ENCODE results near the gene CCDC66.
"Not testable (repeated sequence)": the region's sequence is repeated elsewhere in the genome, so short reads cannot be mapped to it uniquely, and the experiment has no call there.

The CCDC66 gene

DNA sequence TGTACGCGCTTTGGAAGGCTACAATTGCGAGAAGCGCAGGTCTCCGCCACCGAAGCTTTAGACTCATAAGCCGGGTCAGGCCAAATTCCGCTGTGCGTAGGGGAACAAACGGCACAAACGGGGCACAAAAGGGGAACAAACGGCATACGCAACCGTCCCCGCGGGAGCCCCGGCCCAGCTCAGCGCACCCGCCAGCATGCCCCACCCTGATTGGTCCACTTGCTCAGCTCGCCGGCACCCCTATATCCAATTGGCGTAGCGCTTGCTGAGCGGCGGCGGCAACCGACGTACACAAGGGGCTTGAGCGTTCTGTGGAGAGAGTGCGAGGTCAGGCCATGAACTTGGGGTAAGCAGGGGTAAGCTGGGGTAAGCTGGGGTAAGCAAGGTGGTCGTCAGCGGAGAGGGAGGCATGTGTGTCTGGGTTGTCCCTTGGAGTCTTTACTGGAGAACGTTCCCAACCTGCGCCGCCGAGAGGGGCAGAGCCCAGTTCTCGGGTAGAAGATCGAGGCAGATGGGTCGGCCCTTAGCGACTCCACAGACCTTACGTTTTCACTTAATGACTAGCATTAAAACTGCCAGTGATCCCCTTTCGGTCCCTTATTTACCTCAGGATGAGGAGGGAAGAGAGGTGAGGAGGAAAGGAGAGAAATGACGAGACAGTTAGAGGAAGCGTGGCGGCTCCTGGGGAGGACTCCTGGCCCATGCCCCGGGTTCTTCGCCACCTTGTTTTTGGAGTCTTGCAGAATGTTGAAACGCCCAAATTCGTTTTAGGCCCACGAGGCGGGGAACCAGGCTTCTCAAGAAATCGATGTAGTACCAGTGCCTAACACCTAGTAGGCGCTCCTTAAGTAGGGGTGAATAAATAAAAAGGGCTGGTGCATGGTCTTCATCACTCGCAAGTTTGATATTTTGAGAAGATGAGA lies at the start of gene CCDC66:
Gene CCDC66, plus strand, starts transcription at position 268 of the 923 bp plus-strand sequence. Its CDS starts 68 bp downstream, at position 336.
- DNase-seq (ENCODE audit: low read depth) = peak; percentile 97
- Histone ChIP-seq H3K36me3 (ENCODE audit: control insufficient read depth, insufficient read depth, low read length, severe bottlenecking) (peaks cover 18% of the 10 kb centered on the region), H3K4me1 (ENCODE audit: control insufficient read depth, insufficient read depth, low read length) (peaks cover 14% of the 10 kb centered on the region), H3K9ac (ENCODE audit: low read length) (peak within 1 kb of the TSS; percentile 88), H3K9me3 (ENCODE audit: control insufficient read depth, low read length) (no peaks in the 10 kb centered on the region), H3K27me3 (replicated peaks; ENCODE audit: control insufficient read depth, insufficient read depth, low read length) (peaks cover 6% of the 10 kb centered on the region), H3K4me3 (ENCODE audit: low read length) (peak within 1 kb of the TSS; percentile 94)

DNA sequence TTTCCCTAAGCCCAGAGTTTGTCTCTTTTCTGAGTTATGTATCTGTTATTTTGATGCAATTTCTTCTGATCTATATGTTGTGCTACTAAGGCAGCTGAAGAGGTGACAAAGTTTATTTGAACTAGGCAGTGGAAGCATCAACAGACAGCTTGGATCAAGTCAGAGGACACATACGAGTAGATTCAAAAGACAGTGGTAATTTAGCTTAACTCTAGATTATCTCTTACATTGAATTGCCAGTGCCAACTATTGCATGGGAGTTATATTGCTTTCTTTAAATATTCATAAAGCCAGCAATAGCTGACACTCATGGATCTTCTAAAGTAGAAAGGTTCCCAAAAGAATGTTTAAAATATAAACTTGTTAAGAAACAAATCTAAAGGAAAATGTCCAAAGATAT lies 37.3 kb upstream of the CCDC66 start:
- H3K27me3 ChIP-seq (replicated peaks; ENCODE audit: control insufficient read depth, insufficient read depth, low read length) = peaks cover 21% of the 10 kb centered on the region
- no peak overlapping the region for H3K4me3 ChIP-seq (ENCODE audit: low read length)
- H3K9me3 ChIP-seq (ENCODE audit: control insufficient read depth, low read length) = no peaks in the 10 kb centered on the region
- H3K36me3 ChIP-seq (ENCODE audit: control insufficient read depth, insufficient read depth, low read length, severe bottlenecking) = no peaks in the 10 kb centered on the region
- H3K9ac ChIP-seq (ENCODE audit: low read length) = no peak overlapping the region
- no peak for DNase-seq (ENCODE audit: low read depth)
- H3K4me1 ChIP-seq (ENCODE audit: control insufficient read depth, insufficient read depth, low read length) = no peaks in the 10 kb centered on the region

DNA sequence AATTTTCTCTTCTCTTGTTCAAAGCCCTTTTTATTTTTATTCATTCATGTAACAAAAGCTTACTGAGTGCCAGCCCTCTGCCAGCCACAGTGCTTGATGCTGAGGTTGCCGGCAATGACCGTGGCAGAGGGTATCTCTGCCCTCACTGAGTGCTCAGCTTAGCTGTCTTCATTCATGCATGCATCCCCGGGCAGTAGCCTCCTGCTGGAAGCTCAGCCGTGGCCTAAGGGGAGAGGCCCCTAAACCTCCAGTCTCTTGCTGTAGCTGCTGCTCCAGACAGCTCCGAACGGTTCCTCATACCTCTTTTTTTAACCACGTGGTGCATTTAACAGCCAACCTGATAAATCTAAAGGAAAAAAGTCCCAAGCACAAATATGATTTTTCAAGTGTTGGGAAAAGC lies 34.6 kb upstream of the CCDC66 start:
- no peaks in the 10 kb centered on the region for H3K4me1 ChIP-seq (ENCODE audit: control insufficient read depth, insufficient read depth, low read length)
- no peak overlapping the region for H3K9ac ChIP-seq (ENCODE audit: low read length)
- peaks cover 31% of the 10 kb centered on the region for H3K27me3 ChIP-seq (replicated peaks; ENCODE audit: control insufficient read depth, insufficient read depth, low read length)
- no peak overlapping the region for H3K4me3 ChIP-seq (ENCODE audit: low read length)
- H3K9me3 ChIP-seq (ENCODE audit: control insufficient read depth, low read length) = no peaks in the 10 kb centered on the region
- no peaks in the 10 kb centered on the region for H3K36me3 ChIP-seq (ENCODE audit: control insufficient read depth, insufficient read depth, low read length, severe bottlenecking)
- no peak for DNase-seq (ENCODE audit: low read depth)

DNA sequence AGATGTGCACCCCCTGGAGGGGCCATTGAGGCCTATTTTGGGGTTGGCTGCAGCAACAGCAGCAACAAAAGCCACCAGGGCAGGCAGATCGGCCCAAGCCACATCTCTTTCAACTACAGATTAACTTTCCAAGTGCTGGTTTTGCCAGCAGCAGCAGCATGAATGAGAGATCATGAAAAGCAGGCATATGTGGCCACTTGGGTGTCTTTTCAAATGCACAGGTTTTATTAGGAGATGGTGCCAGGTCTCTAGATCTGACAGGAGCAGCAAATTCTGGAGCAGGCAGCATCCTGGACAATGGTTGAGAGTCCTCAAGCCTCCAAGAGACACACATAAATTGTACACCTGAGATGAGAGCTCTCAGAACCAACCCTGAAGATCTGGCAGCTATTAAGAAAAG lies 31.7 kb upstream of the CCDC66 start:
- Histone ChIP-seq H3K27me3 (replicated peaks; ENCODE audit: control insufficient read depth, insufficient read depth, low read length) (peaks cover 33% of the 10 kb centered on the region), H3K9me3 (ENCODE audit: control insufficient read depth, low read length) (no peaks in the 10 kb centered on the region), H3K4me1 (ENCODE audit: control insufficient read depth, insufficient read depth, low read length) (no peaks in the 10 kb centered on the region), H3K9ac (ENCODE audit: low read length) (no peak overlapping the region), H3K4me3 (ENCODE audit: low read length) (no peak overlapping the region), H3K36me3 (ENCODE audit: control insufficient read depth, insufficient read depth, low read length, severe bottlenecking) (no peaks in the 10 kb centered on the region)
- no peak for DNase-seq (ENCODE audit: low read depth)

DNA sequence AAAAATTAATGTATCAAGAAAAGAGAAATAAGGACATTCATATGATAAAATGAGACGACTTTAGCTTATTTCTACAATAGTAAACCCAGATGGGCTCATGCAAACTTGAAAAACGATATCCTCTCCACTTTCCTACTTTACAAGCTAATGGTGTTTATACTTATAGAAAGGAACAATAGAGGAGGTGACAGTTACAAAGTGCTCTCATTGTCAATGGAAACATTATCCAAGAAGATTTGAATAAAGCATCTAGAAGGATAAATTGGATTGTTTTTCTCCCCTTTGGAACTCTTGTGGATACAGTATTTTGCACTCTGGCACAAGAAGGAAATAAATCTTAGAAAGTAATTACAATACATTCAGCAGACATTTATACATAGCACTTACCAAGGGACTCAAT lies 20.2 kb upstream of the CCDC66 start:
- Histone ChIP-seq H3K4me3 (ENCODE audit: low read length) (no peak overlapping the region), H3K9me3 (ENCODE audit: control insufficient read depth, low read length) (no peaks in the 10 kb centered on the region), H3K4me1 (ENCODE audit: control insufficient read depth, insufficient read depth, low read length) (no peaks in the 10 kb centered on the region), H3K9ac (ENCODE audit: low read length) (no peak overlapping the region), H3K36me3 (ENCODE audit: control insufficient read depth, insufficient read depth, low read length, severe bottlenecking) (no peaks in the 10 kb centered on the region), H3K27me3 (replicated peaks; ENCODE audit: control insufficient read depth, insufficient read depth, low read length) (no peaks in the 10 kb centered on the region)
- no peak for DNase-seq (ENCODE audit: low read depth)

DNA sequence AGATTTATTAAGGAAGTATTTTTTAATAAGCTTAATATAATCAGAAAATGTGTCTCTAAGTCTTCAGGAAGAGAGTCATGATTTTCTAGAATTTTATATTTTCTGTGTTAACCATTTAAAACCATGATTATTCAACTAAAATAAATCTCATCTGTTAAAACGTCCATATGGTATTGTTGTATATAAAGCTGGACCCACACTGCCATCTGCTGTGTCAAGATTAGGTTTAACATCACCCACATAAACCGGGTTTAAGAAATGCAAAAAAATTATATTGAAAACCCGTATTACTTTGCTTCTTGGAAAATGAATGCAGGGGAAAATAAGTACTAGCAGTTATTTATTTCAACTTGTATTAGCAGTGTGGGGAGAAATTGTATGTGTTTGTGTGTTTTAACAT lies 9.5 kb upstream of the CCDC66 start:
- Histone ChIP-seq H3K9me3 (ENCODE audit: control insufficient read depth, low read length) (no peaks in the 10 kb centered on the region), H3K9ac (ENCODE audit: low read length) (no peak overlapping the region), H3K4me3 (ENCODE audit: low read length) (no peak overlapping the region), H3K4me1 (ENCODE audit: control insufficient read depth, insufficient read depth, low read length) (no peaks in the 10 kb centered on the region), H3K27me3 (replicated peaks; ENCODE audit: control insufficient read depth, insufficient read depth, low read length) (peaks cover 13% of the 10 kb centered on the region), H3K36me3 (ENCODE audit: control insufficient read depth, insufficient read depth, low read length, severe bottlenecking) (no peaks in the 10 kb centered on the region)
- peak; percentile 36 for DNase-seq (ENCODE audit: low read depth)

DNA sequence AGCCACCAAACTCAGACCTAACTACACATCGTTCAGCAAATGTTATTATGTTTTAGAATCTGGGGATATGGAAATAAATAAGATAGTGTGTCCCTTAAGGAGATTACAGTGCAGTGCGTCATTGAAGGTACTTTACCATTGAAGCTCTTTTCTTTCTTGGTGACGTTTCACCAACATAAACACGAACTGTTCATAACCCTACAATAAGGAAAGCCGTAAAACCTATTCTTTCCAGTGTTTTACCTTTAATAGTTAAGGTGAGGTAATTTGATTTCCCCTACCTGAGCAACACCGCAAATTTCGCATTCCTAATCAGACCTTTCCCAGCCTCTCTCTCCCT lies 826 bp downstream of the CCDC66 start:
- Histone ChIP-seq H3K4me3 (ENCODE audit: low read length) (peak overlapping the region; percentile 94), H3K27me3 (replicated peaks; ENCODE audit: control insufficient read depth, insufficient read depth, low read length) (peaks cover 6% of the 10 kb centered on the region), H3K9ac (ENCODE audit: low read length) (peak overlapping the region; percentile 88), H3K4me1 (ENCODE audit: control insufficient read depth, insufficient read depth, low read length) (peaks cover 14% of the 10 kb centered on the region), H3K36me3 (ENCODE audit: control insufficient read depth, insufficient read depth, low read length, severe bottlenecking) (peaks cover 20% of the 10 kb centered on the region), H3K9me3 (ENCODE audit: control insufficient read depth, low read length) (no peaks in the 10 kb centered on the region)
- DNase-seq (ENCODE audit: low read depth) = no peak

DNA sequence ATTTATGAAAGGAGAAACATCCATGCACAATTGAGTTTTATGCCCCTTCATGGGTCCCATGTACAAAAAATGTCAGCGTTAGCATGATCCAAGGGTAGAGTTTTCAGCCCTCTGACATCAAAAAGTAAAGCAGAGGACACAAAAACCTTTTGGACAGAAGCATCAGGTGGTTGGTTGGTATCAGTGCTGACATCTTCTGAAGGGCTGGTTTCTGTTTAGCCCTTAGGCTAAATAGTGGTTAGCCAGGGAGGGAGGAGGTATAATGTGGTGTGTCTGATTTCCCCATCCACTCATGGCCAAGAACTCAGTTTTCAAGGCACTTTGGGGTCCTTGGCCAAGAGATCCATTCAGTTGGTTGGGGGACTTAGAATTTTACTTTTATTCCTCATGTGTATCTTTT lies 16.5 kb downstream of the CCDC66 start:
- no peak for DNase-seq (ENCODE audit: low read depth)
- Histone ChIP-seq H3K36me3 (ENCODE audit: control insufficient read depth, insufficient read depth, low read length, severe bottlenecking) (peaks cover 53% of the 10 kb centered on the region), H3K9ac (ENCODE audit: low read length) (no peak overlapping the region)

DNA sequence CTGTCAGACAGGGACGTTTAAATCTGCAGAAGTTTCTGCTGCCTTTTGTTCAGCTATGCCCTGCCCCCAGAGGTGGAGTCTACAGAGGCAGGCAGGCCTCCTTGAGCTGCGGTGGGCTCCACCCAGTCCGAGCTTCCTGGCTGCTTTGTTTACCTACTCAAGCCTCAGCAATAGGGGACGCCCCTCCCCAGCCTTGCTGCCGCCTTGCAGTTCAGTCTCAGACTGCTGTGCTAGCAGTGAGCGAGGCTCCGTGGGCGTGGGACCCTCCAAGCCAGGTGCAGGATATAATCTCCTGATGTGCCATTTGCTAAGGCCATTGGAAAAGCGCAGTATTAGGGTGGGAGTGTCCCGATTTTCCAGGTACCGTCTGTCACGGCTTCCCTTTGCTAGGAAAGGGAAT lies 25.0 kb downstream of the CCDC66 start:
- not testable (repeated sequence) for H3K36me3 ChIP-seq (ENCODE audit: control insufficient read depth, insufficient read depth, low read length, severe bottlenecking); H3K4me1 ChIP-seq (ENCODE audit: control insufficient read depth, insufficient read depth, low read length); DNase-seq (ENCODE audit: low read depth); H3K9me3 ChIP-seq (ENCODE audit: control insufficient read depth, low read length); H3K4me3 ChIP-seq (ENCODE audit: low read length); H3K9ac ChIP-seq (ENCODE audit: low read length); H3K27me3 ChIP-seq (replicated peaks; ENCODE audit: control insufficient read depth, insufficient read depth, low read length)

More for the DNA sequence above, 16.5 kb downstream of the CCDC66 start:
- Histone ChIP-seq H3K27me3 (replicated peaks; ENCODE audit: control insufficient read depth, insufficient read depth, low read length) (no peaks in the 10 kb centered on the region), H3K9me3 (ENCODE audit: control insufficient read depth, low read length) (no peaks in the 10 kb centered on the region), H3K4me3 (ENCODE audit: low read length) (no peak overlapping the region), H3K4me1 (ENCODE audit: control insufficient read depth, insufficient read depth, low read length) (peaks cover 10% of the 10 kb centered on the region)

DNA sequence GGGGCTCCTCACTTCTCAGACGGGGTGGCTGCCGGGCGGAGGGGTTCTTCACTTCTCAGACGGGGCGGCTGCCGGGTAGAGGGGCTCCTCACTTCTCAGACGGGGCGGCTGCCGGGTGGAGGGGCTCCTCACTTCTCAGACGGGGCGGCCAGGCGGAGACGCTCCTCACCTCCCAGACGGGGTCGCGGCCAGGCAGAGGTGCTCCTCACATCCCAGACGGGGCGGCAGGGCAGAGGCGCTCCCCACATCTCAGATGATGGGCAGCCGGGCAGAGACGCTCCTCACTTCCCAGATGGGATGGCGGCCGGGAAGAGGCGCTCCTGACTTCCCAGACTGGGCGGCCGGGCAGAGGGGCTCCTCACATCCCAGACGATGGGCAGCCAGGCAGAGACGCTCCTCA lies 27.3 kb downstream of the CCDC66 start:
- not testable (repeated sequence) for H3K9me3 ChIP-seq (ENCODE audit: control insufficient read depth, low read length); H3K36me3 ChIP-seq (ENCODE audit: control insufficient read depth, insufficient read depth, low read length, severe bottlenecking); H3K4me3 ChIP-seq (ENCODE audit: low read length); H3K9ac ChIP-seq (ENCODE audit: low read length); H3K27me3 ChIP-seq (replicated peaks; ENCODE audit: control insufficient read depth, insufficient read depth, low read length); H3K4me1 ChIP-seq (ENCODE audit: control insufficient read depth, insufficient read depth, low read length); DNase-seq (ENCODE audit: low read depth)

DNA sequence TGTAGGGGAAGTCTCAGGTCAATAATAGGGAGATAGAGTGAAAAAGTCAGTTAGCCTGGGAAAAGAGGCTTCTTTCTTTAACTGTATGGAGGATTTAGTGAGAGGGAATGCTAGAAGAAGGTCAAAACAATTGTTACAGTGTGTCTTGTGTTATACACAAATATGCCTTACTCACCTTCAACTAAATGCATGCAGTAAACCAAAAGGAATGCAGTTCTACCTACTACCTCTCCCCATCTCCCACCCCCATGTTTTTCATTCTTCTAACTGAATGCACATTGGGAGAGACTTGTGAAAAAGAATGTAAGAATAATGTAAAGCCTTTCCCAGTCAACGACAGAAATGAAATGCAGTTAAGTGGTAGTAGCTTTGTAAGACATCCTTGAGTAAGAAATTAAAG lies 33.8 kb downstream of the CCDC66 start:
- H3K36me3 ChIP-seq (ENCODE audit: control insufficient read depth, insufficient read depth, low read length, severe bottlenecking) = peaks cover 21% of the 10 kb centered on the region
- H3K4me3 ChIP-seq (ENCODE audit: low read length) = no peak overlapping the region
- peak; percentile 4 for DNase-seq (ENCODE audit: low read depth)
- no peaks in the 10 kb centered on the region for H3K9me3 ChIP-seq (ENCODE audit: control insufficient read depth, low read length)
- no peaks in the 10 kb centered on the region for H3K27me3 ChIP-seq (replicated peaks; ENCODE audit: control insufficient read depth, insufficient read depth, low read length)
- H3K4me1 ChIP-seq (ENCODE audit: control insufficient read depth, insufficient read depth, low read length) = peaks cover 20% of the 10 kb centered on the region
- no peak overlapping the region for H3K9ac ChIP-seq (ENCODE audit: low read length)

DNA sequence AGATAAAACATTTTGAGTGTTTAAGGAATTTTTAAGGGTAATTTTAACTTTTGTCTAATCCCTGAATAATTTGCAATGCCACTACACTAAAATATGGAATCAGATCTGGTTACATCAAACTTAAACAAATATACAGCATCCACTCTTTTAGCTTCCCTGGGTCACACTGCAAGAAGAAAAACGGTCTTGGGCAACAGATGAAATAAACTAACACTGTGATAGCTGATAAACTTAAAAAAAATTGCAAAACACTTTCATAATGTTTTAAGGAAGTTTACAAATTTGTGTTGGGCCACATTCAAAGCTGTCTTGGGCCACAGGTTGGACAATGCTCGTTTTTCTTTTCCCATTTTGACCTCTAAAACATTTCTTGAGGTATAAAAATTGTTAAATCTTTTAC lies 34.3 kb downstream of the CCDC66 start:
- Histone ChIP-seq H3K9ac (ENCODE audit: low read length) (no peak overlapping the region), H3K4me3 (ENCODE audit: low read length) (no peak overlapping the region), H3K9me3 (ENCODE audit: control insufficient read depth, low read length) (no peaks in the 10 kb centered on the region), H3K36me3 (ENCODE audit: control insufficient read depth, insufficient read depth, low read length, severe bottlenecking) (peaks cover 21% of the 10 kb centered on the region), H3K27me3 (replicated peaks; ENCODE audit: control insufficient read depth, insufficient read depth, low read length) (no peaks in the 10 kb centered on the region), H3K4me1 (ENCODE audit: control insufficient read depth, insufficient read depth, low read length) (peaks cover 20% of the 10 kb centered on the region)
- DNase-seq (ENCODE audit: low read depth) = peak; percentile 50

All from adipocyte (in vitro differentiated cells).